Measurements from ENCODE around the gene CR2. TPM values are rescaled to one million over a fixed set of nuclear protein-coding genes. Genes with fewer than 3 reads are reported as not detected.
"Not testable (repeated sequence)": the region's sequence is repeated elsewhere in the genome, so short reads cannot be mapped to it uniquely, and the experiment has no call there.

The CR2 gene
- total RNA-seq, 2 experiments from 2014 or later: 2.9 to 3.5 TPM

GRCh38 chr1:207462535-207462934 lies 8.4 kb downstream of the CR2 start:
- Mint-ChIP-seq H3K27me3 (no peaks in the 10 kb centered on the region), H3K27ac (no peak overlapping the region), H3K36me3 (peaks cover 5% of the 10 kb centered on the region), H3K4me1 (peaks cover 22% of the 10 kb centered on the region), H3K4me3 (no peak overlapping the region), H3K9me3 (peaks cover 5% of the 10 kb centered on the region)
- POLR2A ChIA-PET: no interaction called here
- no peak for ATAC-seq (ENCODE audit: low read depth)
- no peak for DNase-seq

- ATAC-seq (ENCODE audit: low read depth): no peak
- Mint-ChIP-seq H3K4me1 (peaks cover 22% of the 10 kb centered on the region), H3K4me3 (no peak overlapping the region), H3K9me3 (peaks cover 5% of the 10 kb centered on the region), H3K27ac (no peak overlapping the region), H3K36me3 (peaks cover 5% of the 10 kb centered on the region), H3K27me3 (no peaks in the 10 kb centered on the region)
- POLR2A ChIA-PET: no interaction called here
- DNase-seq: no peak
These were observed 8.9 kb downstream of the CR2 start for GRCh38 chr1:207463021-207463420.

- Mint-ChIP-seq H3K27me3 (no peaks in the 10 kb centered on the region), H3K36me3 (peaks cover 5% of the 10 kb centered on the region), H3K9me3 (peaks cover 5% of the 10 kb centered on the region), H3K27ac (no peak overlapping the region), H3K4me1 (peaks cover 22% of the 10 kb centered on the region), H3K4me3 (no peak overlapping the region)
- no peak for DNase-seq
- ATAC-seq (ENCODE audit: low read depth): no peak
- POLR2A ChIA-PET: no interaction called here
These were observed 9.4 kb downstream of the CR2 start for GRCh38 chr1:207463571-207463970.

- no peaks in the 10 kb centered on the region for H3K36me3 Mint-ChIP-seq
- no peaks in the 10 kb centered on the region for H3K27me3 Mint-ChIP-seq
- H3K4me1 Mint-ChIP-seq: peaks cover 14% of the 10 kb centered on the region
- DNase-seq (no peak), ATAC-seq (ENCODE audit: low read depth) (peak; percentile 99)
- H3K9me3 Mint-ChIP-seq: no peaks in the 10 kb centered on the region
- H3K27ac Mint-ChIP-seq: peak overlapping the region; percentile 49
- POLR2A ChIA-PET: no interaction called here
- no peak overlapping the region for H3K4me3 Mint-ChIP-seq
These were observed 16.8 kb downstream of the CR2 start for GRCh38 chr1:207470927-207471326.

GRCh38 chr1:207474210-207474609 lies 20.1 kb downstream of the CR2 start:
- Mint-ChIP-seq H3K4me3 (no peak overlapping the region), H3K4me1 (peaks cover 11% of the 10 kb centered on the region), H3K27me3 (no peaks in the 10 kb centered on the region), H3K27ac (no peak overlapping the region), H3K36me3 (no peaks in the 10 kb centered on the region), H3K9me3 (peaks cover 2% of the 10 kb centered on the region)
- POLR2A ChIA-PET: no interaction called here
- no peak for ATAC-seq (ENCODE audit: low read depth)
- no peak for DNase-seq

- Mint-ChIP-seq H3K27ac (no peak overlapping the region), H3K27me3 (peaks cover 4% of the 10 kb centered on the region), H3K9me3 (no peaks in the 10 kb centered on the region), H3K4me1 (no peaks in the 10 kb centered on the region), H3K4me3 (no peak overlapping the region), H3K36me3 (no peaks in the 10 kb centered on the region)
- DNase-seq (no peak), ATAC-seq (ENCODE audit: low read depth) (no peak)
- POLR2A ChIA-PET: interaction anchor here (0.6 kb wide), 1 partner anchor 57 kb away, joined by 6 read pairs; no protein-coding TSS in a partner anchor
These were observed 32.1 kb downstream of the CR2 start for GRCh38 chr1:207486198-207486597.

GRCh38 chr1:207487636-207488035 lies 33.5 kb downstream of the CR2 start:
- DNase-seq: no peak
- POLR2A ChIA-PET: no interaction called here
- no peak for ATAC-seq (ENCODE audit: low read depth)
- H3K4me3 Mint-ChIP-seq: no peak overlapping the region
- H3K27me3 Mint-ChIP-seq: peaks cover 4% of the 10 kb centered on the region
- H3K27ac Mint-ChIP-seq: no peak overlapping the region
- no peaks in the 10 kb centered on the region for H3K9me3 Mint-ChIP-seq
- no peaks in the 10 kb centered on the region for H3K36me3 Mint-ChIP-seq
- H3K4me1 Mint-ChIP-seq: no peaks in the 10 kb centered on the region

GRCh38 chr1:207493212-207493611 lies 39.1 kb downstream of the CR2 start:
- POLR2A ChIA-PET: no interaction called here
- no peak for ATAC-seq (ENCODE audit: low read depth)
- Mint-ChIP-seq H3K36me3 (no peaks in the 10 kb centered on the region), H3K4me3 (no peak overlapping the region), H3K27me3 (peaks cover 17% of the 10 kb centered on the region), H3K27ac (no peak overlapping the region), H3K9me3 (no peaks in the 10 kb centered on the region), H3K4me1 (peaks cover 10% of the 10 kb centered on the region)
- DNase-seq: no peak

- Mint-ChIP-seq H3K27me3 (peaks cover 23% of the 10 kb centered on the region), H3K9me3 (no peaks in the 10 kb centered on the region), H3K27ac (no peak overlapping the region), H3K4me3 (no peak overlapping the region), H3K36me3 (no peaks in the 10 kb centered on the region), H3K4me1 (peaks cover 10% of the 10 kb centered on the region)
- POLR2A ChIA-PET: no interaction called here
- no peak for DNase-seq
- no peak for ATAC-seq (ENCODE audit: low read depth)
These were observed 40.0 kb downstream of the CR2 start for GRCh38 chr1:207494171-207494570.

GRCh38 chr1:207495281-207495680 lies 41.2 kb downstream of the CR2 start:
- POLR2A ChIA-PET; H3K4me3 Mint-ChIP-seq; ATAC-seq (ENCODE audit: low read depth); H3K27ac Mint-ChIP-seq; H3K9me3 Mint-ChIP-seq; H3K36me3 Mint-ChIP-seq; DNase-seq: not testable (repeated sequence)
- Mint-ChIP-seq H3K27me3 (peaks cover 23% of the 10 kb centered on the region), H3K4me1 (peaks cover 10% of the 10 kb centered on the region)

- no peak within 1 kb of the TSS for H3K27ac Mint-ChIP-seq
- peaks cover 10% of the 10 kb centered on the region for H3K4me1 Mint-ChIP-seq
- no peaks in the 10 kb centered on the region for H3K36me3 Mint-ChIP-seq
- peak; percentile 75 for ATAC-seq (ENCODE audit: low read depth)
- H3K9me3 Mint-ChIP-seq: no peaks in the 10 kb centered on the region
- POLR2A ChIA-PET: no interaction called here
- peak within 1 kb of the TSS; percentile 78 for H3K4me3 Mint-ChIP-seq
- DNase-seq: peak; percentile 61
- peaks cover 23% of the 10 kb centered on the region for H3K27me3 Mint-ChIP-seq
These were observed 42.0 kb downstream of the CR2 start, which contains the start of gene CR1 for GRCh38 chr1:207495801-207496792. Gene CR1, plus strand, starts transcription at chr1:207496157. Its CDS starts 111 bp downstream, at chr1:207496268.

GRCh38 chr1:207497941-207498340 lies 43.8 kb downstream of the CR2 start:
- DNase-seq: no peak
- peaks cover 10% of the 10 kb centered on the region for H3K4me1 Mint-ChIP-seq
- POLR2A ChIA-PET: no interaction called here
- H3K36me3 Mint-ChIP-seq: no peaks in the 10 kb centered on the region
- H3K4me3 Mint-ChIP-seq: no peak overlapping the region
- peaks cover 35% of the 10 kb centered on the region for H3K27me3 Mint-ChIP-seq
- no peak overlapping the region for H3K27ac Mint-ChIP-seq
- H3K9me3 Mint-ChIP-seq: no peaks in the 10 kb centered on the region
- ATAC-seq (ENCODE audit: low read depth): no peak

GRCh38 chr1:207499573-207499972 lies 45.4 kb downstream of the CR2 start:
- H3K36me3 Mint-ChIP-seq: no peaks in the 10 kb centered on the region
- DNase-seq: peak; percentile 57
- peaks cover 10% of the 10 kb centered on the region for H3K4me1 Mint-ChIP-seq
- POLR2A ChIA-PET: no interaction called here
- H3K4me3 Mint-ChIP-seq: no peak overlapping the region
- peaks cover 45% of the 10 kb centered on the region for H3K27me3 Mint-ChIP-seq
- ATAC-seq (ENCODE audit: low read depth): peak; percentile 83
- no peaks in the 10 kb centered on the region for H3K9me3 Mint-ChIP-seq
- H3K27ac Mint-ChIP-seq: no peak overlapping the region

- no peak overlapping the region for H3K4me3 Mint-ChIP-seq
- H3K9me3 Mint-ChIP-seq: no peaks in the 10 kb centered on the region
- no peak for ATAC-seq (ENCODE audit: low read depth)
- POLR2A ChIA-PET: no interaction called here
- no peak for DNase-seq
- no peaks in the 10 kb centered on the region for H3K36me3 Mint-ChIP-seq
- H3K27ac Mint-ChIP-seq: no peak overlapping the region
- peaks cover 44% of the 10 kb centered on the region for H3K27me3 Mint-ChIP-seq
- H3K4me1 Mint-ChIP-seq: peaks cover 10% of the 10 kb centered on the region
These were observed 46.2 kb downstream of the CR2 start for GRCh38 chr1:207500306-207500705.
